B cell (primary cell): ENCODE measurements around the gene S1PR3. TPM values are rescaled to one million over a fixed set of nuclear protein-coding genes. Genes with fewer than 3 reads are reported as not detected.

Source experiments
- ATAC-seq: fragments of 200-7000 bp; cut with Tn5 transposase; one replicate; pipeline ENCODE4 v1.10.0; 2021; ENCODE audit warnings: low read depth, mild to moderate bottlenecking, moderate number of reproducible peaks, moderate library complexity
- CTCF ChIA-PET: fragments of 350-600 bp; sonication (Branson Sonifier 250); formaldehyde crosslinking; loops from one replicate; lab custom pipeline; 2021; ENCODE audit warnings: antibody characterized with exemption, inconsistent platforms; lab: Charles Lee
- POLR2A ChIA-PET: fragments of 350-600 bp; sonication (Branson Sonifier 250); formaldehyde crosslinking; loops from one replicate; lab custom pipeline; 2021; ENCODE audit warnings: antibody characterized with exemption; lab: Charles Lee
- DNase-seq: peaks from one replicate; pipeline ENCODE4 v3.0.0; 2013
- H2AFZ ChIP-seq: 2 replicates; pipeline ENCODE4 v1.6.1; 2012; ENCODE audit warnings: mild to moderate bottlenecking, low read depth, low read length; ENCODE audit not compliant: insufficient read depth, poor library complexity, severe bottlenecking
- H3K27ac ChIP-seq, 2 donors: 1 replicate in 1 of 2; 2 replicates in 1 of 2; pipeline ENCODE4 v1.5.1; 2012 to 2013; ENCODE audit warnings: low read length in 2 of 2, mild to moderate bottlenecking in 2 of 2, moderate library complexity in 1 of 2
- H3K27me3 ChIP-seq, 4 experiments: fragments of 200-600 bp in 1 of 4; sonication (generic) in 1 of 4; replicated peaks in 1 of 4; 1 replicate in 2 of 4; 2 replicates in 2 of 4; pipeline versions ENCODE4 v1.6.1 to v1.7.0; 2013 to 2016; ENCODE audit warnings: low read length in 3 of 4, mild to moderate bottlenecking in 2 of 4, mixed read lengths in 1 of 4, moderate library complexity in 1 of 4; ENCODE audit not compliant: insufficient read depth in 4 of 4, control insufficient read depth in 3 of 4; ENCODE audit errors: control extremely low read depth in 1 of 4
- H3K36me3 ChIP-seq, 2 experiments: replicated peaks in 1 of 2; 1 replicate in 1 of 2; 2 replicates in 1 of 2; pipeline versions ENCODE4 v1.6.1 to v1.7.1; 2013; ENCODE audit warnings: low read length in 1 of 2; ENCODE audit not compliant: insufficient read depth in 2 of 2, control insufficient read depth in 1 of 2; ENCODE audit errors: control extremely low read depth in 1 of 2, extremely low read depth in 1 of 2
- H3K4me1 ChIP-seq, 2 donors: fragments of 200-600 bp in 1 of 2; sonication (generic) in 1 of 2; 1 replicate in 1 of 2; 2 replicates in 1 of 2; pipeline versions ENCODE4 v1.5.1 to v1.6.1; 2013 to 2017; ENCODE audit warnings: low read length in 2 of 2; ENCODE audit not compliant: control insufficient read depth in 2 of 2, insufficient read depth in 2 of 2
- H3K4me2 ChIP-seq: replicated peaks from 2 replicates; pipeline ENCODE3; 2012; ENCODE audit warnings: mild to moderate bottlenecking, low read depth, low read length; ENCODE audit not compliant: poor library complexity, severe bottlenecking
- H3K4me3 ChIP-seq, 5 experiments: fragments of 200-600 bp in 1 of 5; sonication (generic) in 1 of 5; 1 replicate in 3 of 5; 2 replicates in 2 of 5; pipeline versions ENCODE4 v1.5.1 to v1.7.0; 2011 to 2016; ENCODE audit warnings: low read length in 4 of 5, mild to moderate bottlenecking in 4 of 5, low read depth in 2 of 5, control low read depth in 1 of 5, moderate library complexity in 1 of 5; ENCODE audit not compliant: insufficient read depth in 1 of 5; ENCODE audit errors: control extremely low read depth in 1 of 5, extremely low read depth in 1 of 5
- H3K79me2 ChIP-seq: fragments of 200-600 bp; sonication (generic); one replicate; pipeline ENCODE4 v1.6.0; 2016; ENCODE audit warnings: low read length; ENCODE audit not compliant: control insufficient read depth, insufficient read depth
- H3K9ac ChIP-seq: fragments of 200-600 bp; sonication (generic); 2 replicates; pipeline ENCODE4 v1.6.1; 2017; ENCODE audit warnings: mild to moderate bottlenecking, low read length, moderate library complexity
- H3K9me3 ChIP-seq, 3 donors: one replicate each; pipeline versions ENCODE4 v1.6.1 to v1.7.1; 2013; ENCODE audit warnings: low read length in 2 of 3; ENCODE audit not compliant: control insufficient read depth in 2 of 3, insufficient read depth in 1 of 3; ENCODE audit errors: control extremely low read depth in 1 of 3
- H4K20me1 ChIP-seq: 2 replicates; pipeline ENCODE4 v1.6.0; 2012; ENCODE audit warnings: mild to moderate bottlenecking, low read length; ENCODE audit not compliant: insufficient read depth, control insufficient read depth, poor library complexity, severe bottlenecking
- H3K27ac Mint-ChIP-seq: one replicate; pipeline ENCODE4 v1.8.0; 2021; ENCODE audit warnings: mixed read lengths
- H3K27me3 Mint-ChIP-seq: one replicate; pipeline ENCODE4 v1.8.0; 2021; ENCODE audit warnings: mixed read lengths
- H3K4me1 Mint-ChIP-seq: one replicate; pipeline ENCODE4 v1.8.0; 2021; ENCODE audit warnings: mixed read lengths
- H3K4me3 Mint-ChIP-seq: one replicate; pipeline ENCODE4 v1.8.0; 2021; ENCODE audit warnings: mixed read lengths
- H3K9me3 Mint-ChIP-seq: one replicate; pipeline ENCODE4 v1.8.0; 2022; ENCODE audit warnings: mixed read lengths; ENCODE audit not compliant: insufficient read depth
- CTCF ChIP-seq: fragments of 200-600 bp; IDR thresholded peaks from one replicate; pipeline ENCODE4 v1.8.0; 2022; ENCODE audit warnings: antibody characterized with exemption, mild to moderate bottlenecking
- EZH2 ChIP-seq: IDR thresholded peaks from 2 replicates; pipeline ENCODE4 v1.6.1; 2012; ENCODE audit warnings: borderline replicate concordance, low read depth, mild to moderate bottlenecking, moderate library complexity, low read length; ENCODE audit not compliant: insufficient read depth, poor library complexity, severe bottlenecking
- WGBS: methylation state at CpG from one replicate; pipeline ENCODE4 v1.1.5; 2013; ENCODE audit warnings: missing lambda C conversion rate; ENCODE audit not compliant: insufficient coverage; 5-methylcytosine and 5-hydroxymethylcytosine counted together
- intact Hi-C: fragments of 100-400 bp; cut with micrococcal nuclease; formaldehyde crosslinking; loops from one replicate; pipeline ENCODE4 v1.10.0; 2022
- polyA plus RNA-seq: library from polyadenylated mRNA; depleted of rRNA; stranded (reverse); fragments of >200 nt; gene quantifications from 2 replicates; pipeline ENCODE4 v1.2.3, GENCODE V29; 2012
- total RNA-seq, 2 donors: library from RNA; stranded (reverse); fragments of 120-200 nt in 1 of 2; gene quantifications; 1 replicate in 1 of 2; 2 replicates in 1 of 2; pipeline versions ENCODE4 v1.2.3 to v1.2.4, GENCODE V29; 2013 to 2022

The S1PR3 gene
- total and polyA plus RNA-seq, 2 donors (not counting 1 experiment from before 2014, with no cell fraction given): 0.25 TPM; not detected in 1

GRCh38 chr9:89014153-89014552 is 22.9 kb downstream of the S1PR3 start:
- POLR2A ChIA-PET: no interaction called here

GRCh38 chr9:89015336-89015735 is 24.1 kb downstream of the S1PR3 start:
- Histone ChIP-seq H3K9me3 (no peaks in the 10 kb centered on the region), H3K9ac (no peak overlapping the region), H3K4me1 (no peaks in the 10 kb centered on the region), H3K79me2 (no peaks in the 10 kb centered on the region), H2AFZ (no peak overlapping the region), H3K36me3 (no peaks in the 10 kb centered on the region), H3K27ac (no peak overlapping the region), H3K27me3 (peaks cover 0 to 9% (median 0%) of the 10 kb centered on the region in 4 experiments), H3K4me2 (no peak overlapping the region), H4K20me1 (no peaks in the 10 kb centered on the region), H3K4me3 (no peak overlapping the region)
- intact Hi-C loops: no loop called here
- ATAC-seq: no peak
- no peaks in the 10 kb centered on the region for H3K4me1 Mint-ChIP-seq
- peaks cover 16% of the 10 kb centered on the region for H3K27me3 Mint-ChIP-seq
- DNase-seq: no peak
- no peak overlapping the region for H3K4me3 Mint-ChIP-seq
- TF ChIP-seq EZH2: no peak
- no peak for TF ChIP-seq CTCF
- H3K27ac Mint-ChIP-seq: no peak overlapping the region
- ChIA-PET CTCF (no interaction called here), POLR2A (no interaction called here)
- no peaks in the 10 kb centered on the region for H3K9me3 Mint-ChIP-seq
- 92% methylated on average over 2 of the region's 2 CpGs for WGBS

More at GRCh38 chr9:89014153-89014552, 22.9 kb downstream of the S1PR3 start:
- DNase-seq (no peak), ATAC-seq (no peak)
- no peak overlapping the region for H3K4me2 ChIP-seq
- no peaks in the 10 kb centered on the region for H3K4me1 Mint-ChIP-seq
- H3K79me2 ChIP-seq: no peaks in the 10 kb centered on the region
- no peak overlapping the region for H3K4me3 Mint-ChIP-seq
- no peaks in the 10 kb centered on the region for H3K9me3 Mint-ChIP-seq
- intact Hi-C loops: no loop called here
- peaks cover 0 to 9% (median 0%) of the 10 kb centered on the region in 4 experiments for H3K27me3 ChIP-seq
- H3K9ac ChIP-seq: no peak overlapping the region
- peaks cover 18% of the 10 kb centered on the region for H3K27me3 Mint-ChIP-seq
- no peak overlapping the region for H3K27ac Mint-ChIP-seq
- H3K4me1 ChIP-seq: no peaks in the 10 kb centered on the region
- WGBS: 88% methylated on average over 5 of the region's 7 CpGs
- H3K4me3 ChIP-seq: no peak overlapping the region
- no peak for TF ChIP-seq EZH2
- no peak for TF ChIP-seq CTCF
- H3K27ac ChIP-seq: no peak overlapping the region
- no peak overlapping the region for H2AFZ ChIP-seq
- H3K9me3 ChIP-seq: no peaks in the 10 kb centered on the region
- no peaks in the 10 kb centered on the region for H3K36me3 ChIP-seq
- CTCF ChIA-PET: no interaction called here
- no peaks in the 10 kb centered on the region for H4K20me1 ChIP-seq
